ENCODE results near the gene PIGU. TPM values are rescaled to one million over a fixed set of nuclear protein-coding genes. Genes with fewer than 3 reads are reported as not detected.
A peak's percentile ranks its signal among the peaks of the same experiment; 100 is the strongest.

The PIGU gene
- total RNA-seq, 4 donors from 2014 or later = 13.6 to 21.7 (median 16.2) TPM

DNA sequence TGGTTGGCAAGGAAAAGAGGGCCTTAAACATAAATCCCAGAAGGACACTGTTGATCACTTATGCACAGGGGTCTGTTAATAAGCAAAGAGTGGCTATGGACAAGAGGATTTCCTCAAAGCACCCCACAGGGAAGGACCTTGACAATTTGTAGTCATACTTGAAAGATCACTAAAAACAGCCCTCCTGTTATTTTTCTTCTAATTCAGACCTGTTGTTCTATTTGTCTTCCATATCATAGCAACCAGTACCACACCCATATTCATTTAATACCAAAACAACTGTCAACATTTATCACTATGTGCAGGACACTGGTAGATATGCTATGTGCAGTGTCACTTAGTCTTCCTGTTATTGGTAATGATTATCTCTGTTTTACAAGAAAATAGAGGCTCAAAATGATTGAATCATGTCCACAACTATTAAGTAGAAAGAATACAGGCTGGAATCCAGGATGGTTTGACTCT lies 163.9 kb downstream of the PIGU start:
- Histone ChIP-seq H3K9me3 (no peaks in the 10 kb centered on the region), H3K4me3 (no peak overlapping the region), H3K27ac (peak overlapping the region; percentile 68), H3K36me3 (peaks cover 14% of the 10 kb centered on the region), H3K27me3 (no peaks in the 10 kb centered on the region), H3K4me1 (peaks cover 41% of the 10 kb centered on the region)
- TF ChIP-seq, protein P1, sequence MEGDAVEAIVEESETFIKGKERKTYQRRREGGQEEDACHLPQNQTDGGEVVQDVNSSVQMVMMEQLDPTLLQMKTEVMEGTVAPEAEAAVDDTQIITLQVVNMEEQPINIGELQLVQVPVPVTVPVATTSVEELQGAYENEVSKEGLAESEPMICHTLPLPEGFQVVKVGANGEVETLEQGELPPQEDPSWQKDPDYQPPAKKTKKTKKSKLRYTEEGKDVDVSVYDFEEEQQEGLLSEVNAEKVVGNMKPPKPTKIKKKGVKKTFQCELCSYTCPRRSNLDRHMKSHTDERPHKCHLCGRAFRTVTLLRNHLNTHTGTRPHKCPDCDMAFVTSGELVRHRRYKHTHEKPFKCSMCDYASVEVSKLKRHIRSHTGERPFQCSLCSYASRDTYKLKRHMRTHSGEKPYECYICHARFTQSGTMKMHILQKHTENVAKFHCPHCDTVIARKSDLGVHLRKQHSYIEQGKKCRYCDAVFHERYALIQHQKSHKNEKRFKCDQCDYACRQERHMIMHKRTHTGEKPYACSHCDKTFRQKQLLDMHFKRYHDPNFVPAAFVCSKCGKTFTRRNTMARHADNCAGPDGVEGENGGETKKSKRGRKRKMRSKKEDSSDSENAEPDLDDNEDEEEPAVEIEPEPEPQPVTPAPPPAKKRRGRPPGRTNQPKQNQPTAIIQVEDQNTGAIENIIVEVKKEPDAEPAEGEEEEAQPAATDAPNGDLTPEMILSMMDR (IDR thresholded peaks at IDR 0.05) = no peak
- TF ChIP-seq EP300 (IDR thresholded peaks at IDR 0.05) (no peak), POLR2A (IDR thresholded peaks at IDR 0.05) (no peak), POLR2AphosphoS5 (IDR thresholded peaks at IDR 0.05) (no peak)
- no peak for DNase-seq (ENCODE audit: low spot score in 2 of 2)

DNA sequence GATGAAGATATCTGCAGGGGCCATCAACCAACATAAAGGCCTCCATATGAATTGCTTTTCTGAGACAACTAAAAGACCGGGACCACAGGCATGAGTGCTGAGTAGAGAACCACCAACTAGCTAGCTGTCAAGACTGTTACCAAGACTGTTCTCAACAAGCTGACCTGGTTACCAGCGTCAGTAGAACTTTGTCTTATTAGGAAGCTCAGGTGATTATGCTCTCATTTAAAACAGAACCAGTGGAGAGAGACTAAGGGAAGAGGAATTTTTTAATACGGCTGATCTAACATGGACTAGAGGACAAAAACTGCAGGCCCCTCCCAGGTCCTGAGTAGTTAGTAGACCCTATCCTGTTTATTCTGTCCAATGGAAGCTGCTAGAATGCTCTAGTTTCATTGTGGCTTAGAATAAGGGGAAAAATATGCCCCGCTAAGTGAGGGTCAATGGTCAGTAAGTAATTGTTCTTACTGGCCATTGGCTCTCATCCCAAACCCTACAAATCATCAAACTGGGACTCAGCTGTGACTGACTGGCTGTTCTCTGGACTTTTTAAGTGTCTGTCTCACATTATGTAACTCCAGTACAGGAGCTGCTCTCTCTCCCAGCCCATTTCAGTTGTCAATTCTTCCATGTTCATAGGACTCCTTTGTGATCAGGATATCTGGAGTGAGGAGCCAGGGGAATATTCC lies 164.5 kb downstream of the PIGU start:
- TF ChIP-seq, protein P1 (IDR thresholded peaks at IDR 0.05) = no peak
- TF ChIP-seq POLR2AphosphoS5 (IDR thresholded peaks at IDR 0.05) (no peak), POLR2A (IDR thresholded peaks at IDR 0.05) (no peak), EP300 (IDR thresholded peaks at IDR 0.05) (no peak)
- Histone ChIP-seq H3K4me3 (no peak overlapping the region), H3K27me3 (no peaks in the 10 kb centered on the region), H3K4me1 (peaks cover 35% of the 10 kb centered on the region), H3K36me3 (peaks cover 20% of the 10 kb centered on the region), H3K9me3 (no peaks in the 10 kb centered on the region), H3K27ac (peak overlapping the region; percentile 68)
- WGBS = 89% methylated on average over 4 of the region's 4 CpGs
- DNase-seq (ENCODE audit: low spot score in 2 of 2) = no peak

GRCh38 chr20:34511891-34512265 lies 165.0 kb downstream of the PIGU start:
- peaks cover 30% of the 10 kb centered on the region for H3K4me1 ChIP-seq
- TF ChIP-seq POLR2A (IDR thresholded peaks at IDR 0.05) = no peak
- no peak for TF ChIP-seq EP300 (IDR thresholded peaks at IDR 0.05)
- TF ChIP-seq, protein P1 (IDR thresholded peaks at IDR 0.05) = no peak
- no peak for TF ChIP-seq POLR2AphosphoS5 (IDR thresholded peaks at IDR 0.05)
- H3K36me3 ChIP-seq = peaks cover 21% of the 10 kb centered on the region

GRCh38 chr20:34510575-34510974 lies 166.3 kb downstream of the PIGU start:
- WGBS = 92% methylated on average over 1 of the region's 1 CpG
- no peak for DNase-seq (ENCODE audit: low spot score in 2 of 2)
- Histone ChIP-seq H3K27ac (no peak overlapping the region), H3K36me3 (peaks cover 31% of the 10 kb centered on the region), H3K4me3 (no peak overlapping the region), H3K4me1 (peaks cover 26% of the 10 kb centered on the region), H3K27me3 (no peaks in the 10 kb centered on the region), H3K9me3 (no peaks in the 10 kb centered on the region)
- no peak for TF ChIP-seq POLR2AphosphoS5 (IDR thresholded peaks at IDR 0.05)
- TF ChIP-seq, protein P1 (IDR thresholded peaks at IDR 0.05) = no peak
- no peak for TF ChIP-seq EP300 (IDR thresholded peaks at IDR 0.05)
- no peak for TF ChIP-seq POLR2A (IDR thresholded peaks at IDR 0.05)

More at GRCh38 chr20:34511891-34512265, 165.0 kb downstream of the PIGU start:
- Histone ChIP-seq H3K9me3 (no peaks in the 10 kb centered on the region), H3K4me3 (no peak overlapping the region), H3K27ac (no peak overlapping the region), H3K27me3 (no peaks in the 10 kb centered on the region)
- 89% methylated on average over 3 of the region's 3 CpGs for WGBS
- no peak for DNase-seq (ENCODE audit: low spot score in 2 of 2)

Other genes with a start within 250 kb of the PIGU start
- gene DYNLRB1, start 160.7 kb downstream of the PIGU start, total RNA-seq = 100 to 1,000 TPM; 143 to 270 (median 225) TPM
- 100 to 1,000 TPM in 2 of 4 donors, 10 to 100 TPM in 2; 42.6 to 111 (median 103) TPM for gene MAP1LC3A, start 118.4 kb downstream of the PIGU start, total RNA-seq
- gene TP53INP2, start 27.3 kb upstream of the PIGU start, total RNA-seq = 10 to 100 TPM in 2 of 4 donors, 1 to 10 TPM in 2; 8.1 to 19.4 (median 10.7) TPM
- gene NCOA6, start 148.6 kb upstream of the PIGU start, total RNA-seq = 10 to 100 TPM; 27.7 to 48.4 (median 40.5) TPM
- 10 to 100 TPM in 3 of 4 donors, 1 to 10 TPM in 1; 4.3 to 13.1 (median 11.1) TPM for gene GGT7, start 195.8 kb upstream of the PIGU start, total RNA-seq
- 100 to 1,000 TPM in 1 of 4 donors, 10 to 100 TPM in 3; 58.9 to 114 (median 85.3) TPM for gene ACSS2, start 199.5 kb upstream of the PIGU start, total RNA-seq